ENCODE data around the gene CECR2.

Gene CECR2

DNA sequence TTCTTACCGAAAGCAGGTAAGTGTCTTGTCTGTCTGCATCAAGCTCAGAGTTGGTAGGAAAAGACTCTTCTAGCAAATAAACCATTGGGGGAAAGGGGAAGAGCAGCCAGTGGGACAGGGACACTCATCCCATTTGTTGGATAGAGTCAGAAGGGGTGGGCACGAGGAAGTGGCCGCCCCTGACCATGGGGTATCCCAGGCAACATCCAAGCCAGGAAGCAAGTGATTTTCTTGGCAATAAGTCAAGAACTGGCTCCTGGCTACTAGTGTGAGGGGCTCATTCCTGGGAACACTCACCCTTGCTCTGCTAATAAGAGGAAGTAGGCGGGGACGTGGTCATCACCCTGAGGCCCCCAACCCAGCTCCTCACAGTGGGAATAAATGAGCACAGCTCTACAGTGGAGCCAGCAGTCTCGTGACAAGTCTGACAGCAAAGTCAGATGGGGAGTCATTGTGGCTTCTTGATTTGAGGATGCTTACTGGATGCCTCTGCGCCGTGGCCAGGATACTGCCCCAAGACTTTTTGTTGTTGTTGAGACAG is 200.8 kb downstream of the CECR2 start:
- no peak for DNase-seq (ENCODE audit: low read depth)

DNA sequence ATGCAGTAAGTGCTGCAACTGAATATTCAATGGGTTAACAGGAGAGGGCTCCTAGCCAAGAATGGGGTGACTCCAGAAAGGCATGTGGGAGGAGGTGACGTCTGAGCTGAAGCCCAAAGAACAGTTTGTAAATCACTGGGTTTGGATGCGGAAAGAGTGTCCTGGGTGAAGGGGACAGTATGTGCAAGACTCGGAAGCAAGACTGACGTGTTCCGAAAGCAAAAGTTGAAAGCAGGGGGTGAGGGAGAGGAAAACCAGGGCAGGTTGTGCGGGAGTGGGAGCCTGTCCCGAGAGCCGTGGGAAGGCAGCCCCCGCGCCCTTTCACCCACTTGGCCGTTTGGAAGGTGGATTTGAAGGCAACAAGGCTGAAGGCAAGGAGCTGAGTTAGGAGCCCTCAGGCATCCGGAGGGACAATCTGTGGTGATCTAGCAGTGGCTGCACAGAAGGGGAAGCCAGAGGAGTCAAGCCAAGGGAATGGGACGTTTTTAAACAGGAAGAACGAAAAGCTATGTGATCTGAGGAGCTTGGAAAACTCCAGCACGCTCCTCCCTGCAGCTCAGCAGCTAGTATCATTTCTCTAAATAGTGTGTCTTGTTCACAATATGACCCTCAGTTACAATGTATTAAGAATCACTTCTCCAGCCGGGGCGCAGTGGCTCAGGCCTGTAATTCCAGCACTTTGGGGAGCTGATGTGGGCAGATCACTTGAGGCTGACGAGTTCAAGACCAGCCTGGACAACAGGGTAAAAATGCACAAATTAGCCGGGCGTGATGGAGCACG is 201.8 kb downstream of the CECR2 start:
- DNase-seq (ENCODE audit: low read depth): no peak

DNA sequence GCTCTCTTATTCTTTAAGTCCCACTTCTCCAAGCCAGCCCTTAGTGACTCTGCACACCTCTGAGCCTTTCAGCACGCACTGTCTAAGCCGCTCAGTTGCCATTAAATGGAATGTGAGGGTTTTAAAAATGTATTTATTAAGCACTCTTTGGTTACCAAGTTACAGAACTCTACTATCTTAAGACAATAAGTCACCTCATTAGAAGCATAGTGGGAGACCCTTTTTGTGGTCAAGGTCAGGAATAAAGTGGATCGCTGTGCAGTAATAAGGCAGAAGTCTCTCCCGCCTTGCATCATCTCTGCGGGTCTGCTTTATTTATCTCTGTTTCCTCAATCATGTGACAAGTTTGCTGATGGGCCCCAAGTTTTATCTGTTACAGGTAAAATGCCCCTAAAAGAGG is 205.9 kb downstream of the CECR2 start:
- DNase-seq (ENCODE audit: low read depth): no peak

DNA sequence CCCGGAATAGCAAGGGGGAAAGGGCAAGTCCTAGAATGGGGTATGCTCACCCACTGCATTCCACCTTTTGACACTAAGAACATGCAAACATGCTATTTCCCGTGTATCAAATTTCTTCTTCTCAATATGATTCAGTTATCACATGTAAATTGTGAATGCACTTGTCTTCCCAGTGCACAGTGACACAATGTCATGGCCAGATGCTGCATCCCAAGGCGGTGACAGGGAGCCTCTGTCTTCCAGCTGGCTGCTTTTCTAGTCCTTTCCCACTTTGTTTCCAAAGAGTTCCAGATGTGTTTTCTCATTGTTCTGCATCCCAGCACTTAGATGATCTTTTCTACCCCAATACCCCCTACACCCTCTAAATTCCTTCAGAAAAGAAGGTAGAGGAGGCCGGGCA is 206.4 kb downstream of the CECR2 start:
- DNase-seq (ENCODE audit: low read depth): no peak

DNA sequence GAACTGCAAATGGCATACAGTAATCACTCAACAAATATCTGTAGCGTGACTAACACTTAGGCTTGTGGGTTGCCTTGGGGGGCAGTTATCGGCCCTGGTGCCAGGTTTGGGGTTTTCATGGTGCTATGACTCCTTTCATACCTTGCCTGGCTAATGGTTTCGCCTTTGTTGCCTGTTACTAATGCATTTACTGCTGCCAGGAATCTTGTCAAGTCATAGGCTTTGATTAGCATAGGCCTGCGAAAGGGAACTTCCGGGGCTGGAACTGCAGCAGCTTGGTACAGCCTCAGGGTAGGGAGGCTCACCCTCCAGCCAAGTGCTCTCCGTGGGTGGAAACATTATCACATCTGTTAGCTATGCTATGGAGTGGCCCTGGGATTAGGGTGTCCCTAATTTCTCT is 207.2 kb downstream of the CECR2 start:
- DNase-seq (ENCODE audit: low read depth): no peak

DNA sequence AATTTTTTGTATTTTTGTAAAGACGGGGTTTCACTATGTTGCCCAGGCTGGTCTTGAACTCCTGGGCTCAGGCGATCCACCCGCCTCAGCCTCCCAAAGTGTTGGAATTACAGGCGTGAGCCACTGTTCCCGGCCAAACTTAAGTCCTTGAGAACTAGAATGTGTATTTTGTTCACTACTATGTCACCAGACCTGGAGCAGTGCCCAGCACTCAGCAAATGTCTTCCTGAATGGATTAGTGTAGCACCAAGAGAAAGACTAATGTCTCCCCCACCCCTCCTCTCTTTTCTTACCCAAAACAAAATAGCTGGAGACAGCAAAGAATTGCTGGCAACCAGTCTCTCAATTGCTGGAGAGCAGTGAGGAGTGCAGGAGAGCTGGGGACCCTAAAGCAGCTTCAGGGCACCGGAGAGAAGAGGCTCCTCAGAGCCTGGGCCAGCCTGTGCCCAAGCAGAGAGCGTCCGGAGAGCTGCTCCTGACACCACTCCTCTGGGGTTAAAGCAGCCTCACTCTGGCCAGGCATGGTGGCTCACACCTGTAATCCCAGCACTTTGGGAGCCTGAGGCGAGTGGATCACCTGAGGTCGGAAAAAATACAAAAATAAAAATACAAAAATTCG is 209.0 kb downstream of the CECR2 start:
- DNase-seq (ENCODE audit: low read depth): no peak

DNA sequence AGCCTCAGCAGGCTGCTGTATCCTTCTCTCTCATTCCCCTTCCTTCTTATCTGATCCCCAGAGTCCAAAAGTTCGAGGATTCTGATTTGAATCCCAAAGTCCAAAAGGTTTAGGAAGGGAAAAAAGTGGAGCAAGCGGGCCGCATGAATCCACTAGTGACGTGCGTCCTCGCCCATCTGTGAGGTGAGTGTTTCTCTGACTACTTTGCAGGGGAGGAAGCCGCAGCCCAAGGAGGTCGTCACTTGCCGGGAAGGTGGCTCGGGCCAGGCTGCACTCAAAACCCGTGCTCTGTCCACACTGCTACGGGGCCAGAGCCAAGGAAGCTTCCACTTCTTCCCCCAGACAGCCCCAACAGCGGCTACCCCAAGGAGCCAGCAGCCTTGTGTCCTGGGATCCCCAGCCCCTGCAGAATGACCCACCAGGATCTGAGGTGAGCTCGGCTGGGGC is 210.3 kb downstream of the CECR2 start:
- DNase-seq (ENCODE audit: low read depth): no peak

DNA sequence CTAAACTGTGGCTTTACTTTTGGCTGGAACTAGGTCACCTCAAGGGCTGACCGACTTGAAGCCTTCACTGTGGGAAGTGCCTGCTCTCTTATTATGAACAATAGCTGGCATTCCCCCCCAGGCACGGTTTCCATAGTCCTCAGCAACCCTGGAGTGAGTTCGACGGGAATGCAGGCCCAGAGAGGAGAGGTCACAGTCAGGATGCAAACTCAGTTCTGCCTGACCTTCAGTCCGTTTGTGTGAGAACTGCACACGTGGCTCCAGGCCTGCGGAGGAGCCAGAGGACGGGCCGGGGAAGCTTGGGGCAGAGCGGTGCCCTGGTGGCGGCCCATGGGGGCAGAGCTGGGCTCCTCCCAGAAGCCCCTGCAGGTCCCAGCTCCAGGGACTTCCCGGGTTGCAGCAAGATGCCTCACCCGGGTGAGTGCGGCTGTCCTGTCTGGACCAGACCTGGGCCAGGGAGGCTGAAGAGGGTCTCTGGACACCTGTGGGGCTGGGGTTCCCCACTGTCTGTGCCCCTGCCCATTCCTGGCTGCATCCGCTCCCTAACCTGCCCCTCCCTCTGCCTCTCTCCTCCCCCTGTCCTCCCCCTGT is 211.3 kb downstream of the CECR2 start:
- no peak for DNase-seq (ENCODE audit: low read depth)

DNA sequence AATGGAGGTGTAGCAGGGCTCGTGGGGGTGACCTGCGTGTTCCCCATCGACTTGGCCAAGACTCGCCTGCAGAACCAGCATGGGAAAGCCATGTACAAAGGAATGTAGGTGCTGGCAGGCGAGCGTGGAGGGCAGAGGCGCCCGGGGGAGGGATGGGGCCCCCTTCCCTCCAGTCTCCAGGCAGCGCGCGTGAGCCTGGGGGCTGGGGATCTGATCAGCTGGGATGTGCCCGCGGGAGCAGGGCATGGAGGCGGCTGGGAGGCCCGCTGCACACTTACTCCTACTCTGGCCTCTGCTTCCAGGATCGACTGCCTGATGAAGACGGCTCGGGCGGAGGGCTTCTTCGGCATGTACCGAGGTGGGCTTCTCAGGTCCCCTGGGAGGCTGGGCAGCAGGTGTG is 211.8 kb downstream of the CECR2 start:
- DNase-seq (ENCODE audit: low read depth): no peak

DNA sequence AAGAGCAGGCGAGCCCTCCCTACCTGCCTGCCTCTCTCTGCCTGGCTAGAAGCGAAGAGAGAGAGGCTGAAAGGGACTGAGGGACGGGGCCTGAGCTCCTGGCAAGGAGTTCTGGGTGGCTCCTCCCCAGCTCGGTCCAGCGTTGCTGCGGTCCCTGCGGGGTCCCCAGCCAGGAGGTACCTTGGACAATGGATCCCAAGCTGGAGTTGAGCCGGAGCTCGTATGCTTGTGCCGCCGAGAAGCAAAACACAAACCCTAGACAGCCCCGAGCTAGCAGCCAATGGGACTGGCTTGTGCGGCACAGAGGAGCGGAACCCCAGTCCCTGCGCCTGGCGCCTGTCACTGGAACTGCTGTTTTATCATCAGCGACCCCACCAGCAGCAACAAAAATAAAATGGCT is 212.4 kb downstream of the CECR2 start:
- no peak for DNase-seq (ENCODE audit: low read depth)

DNA sequence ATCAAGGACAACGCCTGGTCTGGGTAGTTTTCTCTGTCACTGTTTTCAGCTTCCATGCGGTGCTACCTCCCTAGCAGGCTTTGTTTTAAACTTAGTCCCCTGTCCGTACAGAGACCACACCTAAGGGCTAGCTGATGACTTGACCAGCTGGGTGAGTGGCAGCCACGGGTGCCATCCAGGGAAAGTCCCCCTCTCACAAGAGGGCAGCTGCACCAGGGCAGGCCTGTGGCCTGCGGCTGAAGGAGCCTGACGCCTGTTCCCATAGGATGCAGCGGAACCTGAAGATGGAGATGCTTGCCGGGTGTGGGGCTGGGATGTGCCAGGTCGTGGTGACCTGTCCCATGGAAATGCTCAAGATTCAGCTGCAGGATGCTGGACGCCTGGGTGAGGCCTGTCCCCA is 213.9 kb downstream of the CECR2 start:
- DNase-seq (ENCODE audit: low read depth): no peak

DNA sequence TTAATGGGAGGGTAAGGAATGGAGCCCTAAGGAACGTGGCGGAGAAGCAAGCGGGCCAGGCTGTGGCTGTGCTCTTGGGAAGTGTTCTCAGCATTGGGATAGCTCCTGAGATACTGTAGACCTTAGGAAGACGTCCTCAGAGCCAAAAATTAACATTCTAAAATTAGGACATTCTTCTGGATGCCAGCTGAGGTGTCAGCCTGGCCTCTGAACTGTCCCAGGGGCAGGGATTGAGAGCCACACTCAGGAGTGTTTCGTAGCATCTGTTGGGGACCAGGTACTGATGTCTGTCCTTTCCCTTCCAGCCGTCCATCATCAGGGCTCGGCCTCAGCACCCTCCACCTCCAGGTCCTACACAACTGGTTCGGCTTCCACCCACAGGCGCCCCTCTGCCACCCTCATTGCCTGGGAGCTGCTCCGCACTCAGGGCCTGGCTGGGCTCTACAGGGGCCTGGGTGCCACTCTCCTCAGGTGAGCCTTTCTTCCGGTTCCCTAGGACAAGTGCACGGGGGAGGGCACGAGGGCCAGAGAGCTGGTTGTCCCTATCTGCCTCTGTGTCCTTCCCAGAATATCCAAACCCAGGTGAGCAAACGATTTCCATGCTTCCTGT is 217.7 kb downstream of the CECR2 start:
- DNase-seq (ENCODE audit: low read depth): no peak

DNA sequence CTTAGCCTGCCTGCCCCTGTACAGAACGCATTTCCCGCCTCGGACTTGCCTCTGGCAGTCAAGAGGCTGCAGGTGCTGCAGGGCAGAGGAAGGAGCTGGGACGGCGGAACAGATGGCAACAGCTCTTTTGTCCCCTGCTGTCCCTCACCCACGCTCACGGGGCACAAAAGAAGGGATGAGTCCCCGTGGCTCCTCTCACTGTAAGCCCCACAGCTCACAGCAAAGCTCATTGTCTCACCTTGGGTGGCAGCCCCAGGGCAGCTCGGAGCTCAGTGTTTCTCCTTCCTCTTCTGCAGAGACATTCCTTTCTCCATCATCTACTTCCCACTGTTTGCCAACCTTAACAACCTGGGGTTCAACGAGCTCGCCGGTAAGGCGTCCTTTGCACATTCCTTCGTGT is 218.4 kb downstream of the CECR2 start:
- no peak for DNase-seq (ENCODE audit: low read depth)

DNA sequence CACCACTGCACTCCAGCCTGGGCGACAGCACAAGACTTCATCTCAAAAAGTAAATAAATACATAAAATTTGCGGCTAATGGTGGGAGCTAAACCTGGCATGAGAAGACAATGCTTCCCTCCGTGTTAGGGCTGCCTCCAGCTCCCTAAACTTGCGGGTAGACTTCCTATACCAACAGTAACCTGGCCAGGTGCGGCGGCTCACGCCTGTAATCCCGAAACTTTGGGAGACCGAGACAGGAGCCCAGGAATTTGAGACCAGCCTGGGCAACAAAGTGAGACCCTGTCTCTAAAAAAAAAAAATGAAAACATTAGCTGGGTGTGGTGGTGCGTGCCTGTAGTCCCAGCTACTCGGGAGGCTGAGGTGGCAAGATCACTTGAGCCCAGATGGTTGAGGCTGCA is 219.3 kb downstream of the CECR2 start:
- no peak for DNase-seq (ENCODE audit: low read depth)

DNA sequence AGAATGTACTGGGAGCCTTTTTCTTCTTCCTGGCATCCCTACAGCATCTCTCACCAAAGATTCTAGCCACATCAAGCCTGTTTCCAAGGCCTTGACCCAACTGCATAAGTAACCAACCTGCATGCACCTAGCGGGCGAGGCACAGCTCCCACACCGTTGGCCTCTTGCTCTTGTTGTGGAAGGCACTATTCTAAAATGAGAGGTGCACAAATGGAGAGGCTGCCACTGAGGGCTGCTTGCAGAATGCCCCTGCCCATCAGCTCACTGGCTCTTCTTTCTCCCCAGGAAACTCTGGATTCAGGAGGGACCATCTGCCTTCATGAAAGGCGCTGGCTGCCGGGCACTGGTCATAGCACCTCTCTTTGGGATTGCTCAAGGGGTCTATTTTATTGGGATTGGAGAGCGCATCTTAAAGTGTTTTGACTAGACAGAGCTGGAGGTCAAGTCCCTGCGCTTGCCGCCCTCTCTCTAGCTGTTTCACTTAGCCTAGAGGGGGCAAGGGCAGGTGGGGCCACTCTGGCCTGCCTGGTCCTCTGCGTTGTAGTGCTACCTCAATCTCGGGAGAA is 220.6 kb downstream of the CECR2 start:
- no peak for DNase-seq (ENCODE audit: low read depth)

DNA sequence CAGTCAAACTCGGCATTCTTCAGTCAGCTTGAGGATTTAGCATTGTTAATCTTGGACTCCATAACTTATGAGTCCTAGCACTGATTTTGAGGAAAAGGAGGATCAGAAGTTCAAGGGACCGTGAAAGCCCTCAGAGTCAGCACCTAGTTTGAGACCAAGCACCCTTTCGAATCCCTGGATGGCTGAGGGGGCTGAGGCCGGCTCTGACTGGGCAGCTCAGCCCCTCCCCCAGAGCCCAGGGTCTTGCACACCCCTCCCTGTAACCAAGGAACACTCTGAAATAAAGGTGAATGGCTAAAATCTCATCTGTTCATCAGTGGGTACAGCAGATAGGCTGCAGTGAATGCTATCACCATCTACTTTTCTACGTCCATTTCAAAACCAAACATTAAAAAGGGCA is 221.3 kb downstream of the CECR2 start:
- DNase-seq (ENCODE audit: low read depth): no peak

DNA sequence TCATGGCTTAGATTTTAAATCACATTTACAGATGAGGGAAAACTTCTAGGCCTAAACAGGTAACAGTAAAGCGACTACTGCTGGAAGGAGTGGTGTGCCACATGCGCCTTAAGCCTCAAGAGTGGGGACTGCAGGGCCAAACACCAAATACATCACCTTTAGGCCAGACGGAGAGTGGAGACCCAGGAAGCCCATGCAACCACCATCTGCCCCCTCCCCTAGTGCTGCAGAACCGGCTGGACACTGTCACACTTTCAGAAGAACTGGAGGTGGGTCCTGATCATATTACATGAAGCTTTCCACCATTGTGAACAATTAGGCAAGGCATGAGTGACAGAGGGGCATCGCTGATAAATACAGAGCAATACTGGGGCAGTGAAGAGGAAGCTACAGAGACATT is 222.9 kb downstream of the CECR2 start:
- no peak for DNase-seq (ENCODE audit: low read depth)

DNA sequence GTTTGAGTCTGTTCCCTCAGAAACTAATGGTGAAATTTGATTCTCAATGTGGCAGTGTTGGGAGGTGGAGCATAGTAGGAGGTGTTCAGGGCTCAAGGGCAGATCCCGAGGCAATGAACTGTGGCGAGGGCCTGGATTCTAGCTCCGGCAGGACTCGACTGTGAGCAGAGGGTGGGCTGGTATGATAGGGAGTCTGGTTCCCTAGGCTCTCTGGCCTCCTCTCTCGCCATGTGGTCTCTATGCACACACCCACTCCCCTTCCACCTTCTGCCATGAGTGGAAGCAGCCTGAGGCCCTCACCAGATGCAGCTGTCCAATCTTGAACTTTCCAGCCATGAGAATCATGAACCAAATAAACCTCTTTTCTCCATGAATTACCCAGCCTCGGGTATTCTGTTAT is 227.0 kb downstream of the CECR2 start:
- no peak for DNase-seq (ENCODE audit: low read depth)

DNA sequence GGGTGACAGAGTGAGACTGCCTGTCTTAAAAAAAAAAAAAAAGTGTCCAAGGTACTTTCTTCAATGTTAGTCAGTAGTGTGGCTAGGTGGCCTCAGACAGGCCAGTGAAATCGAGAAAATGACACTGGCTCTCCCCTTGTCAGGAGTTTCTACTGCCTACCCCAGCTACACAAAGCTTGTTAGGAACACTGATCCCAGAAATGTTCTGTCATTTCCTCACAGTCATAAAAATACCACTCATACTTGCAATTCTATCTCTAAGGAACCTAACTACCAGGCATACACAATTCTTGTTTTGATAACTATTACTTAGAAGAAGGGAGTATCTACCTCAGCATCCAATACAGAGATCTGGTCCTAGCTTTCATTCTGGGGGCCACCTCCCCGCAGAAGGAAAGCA is 228.0 kb downstream of the CECR2 start:
- no peak for DNase-seq (ENCODE audit: low read depth)

DNA sequence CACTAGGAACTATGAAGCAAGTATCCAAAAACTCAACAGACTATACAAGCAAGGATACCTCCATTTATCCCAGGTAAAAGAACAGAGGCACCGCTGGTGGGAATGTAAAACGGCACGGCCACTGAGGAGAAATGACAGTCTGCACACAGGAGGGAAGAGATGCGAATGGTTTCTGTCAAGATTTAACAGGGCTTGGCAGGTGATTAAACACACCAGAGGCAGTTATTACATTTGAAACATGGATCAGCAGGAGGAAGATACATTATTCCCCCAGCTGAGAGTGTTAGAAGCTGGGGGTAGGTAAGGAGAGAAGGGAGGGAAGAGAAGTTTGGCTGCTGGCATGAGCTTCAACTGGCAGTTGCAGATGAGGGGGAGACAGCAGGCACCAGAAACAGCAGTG is 229.1 kb downstream of the CECR2 start:
- DNase-seq (ENCODE audit: low read depth): no peak

DNA sequence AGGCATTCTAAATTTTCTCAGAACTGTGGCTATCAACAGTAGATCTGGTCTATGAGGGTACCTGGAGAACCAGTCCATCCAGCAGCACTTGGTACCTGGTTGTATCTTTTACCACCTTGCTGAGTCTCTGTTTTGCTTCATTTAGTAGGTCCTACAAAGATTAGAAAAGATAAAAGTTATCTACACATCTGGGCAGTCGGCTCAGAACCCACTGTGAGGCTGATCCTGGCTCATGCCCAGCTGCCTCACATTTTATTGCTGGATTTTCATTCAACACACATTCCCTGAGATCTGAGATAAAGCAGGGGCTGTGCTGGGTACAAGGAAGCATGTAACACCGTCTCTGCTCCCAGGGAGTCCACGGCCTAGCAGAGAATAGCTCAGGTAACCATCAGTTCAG is 231.8 kb downstream of the CECR2 start:
- DNase-seq (ENCODE audit: low read depth): no peak

DNA sequence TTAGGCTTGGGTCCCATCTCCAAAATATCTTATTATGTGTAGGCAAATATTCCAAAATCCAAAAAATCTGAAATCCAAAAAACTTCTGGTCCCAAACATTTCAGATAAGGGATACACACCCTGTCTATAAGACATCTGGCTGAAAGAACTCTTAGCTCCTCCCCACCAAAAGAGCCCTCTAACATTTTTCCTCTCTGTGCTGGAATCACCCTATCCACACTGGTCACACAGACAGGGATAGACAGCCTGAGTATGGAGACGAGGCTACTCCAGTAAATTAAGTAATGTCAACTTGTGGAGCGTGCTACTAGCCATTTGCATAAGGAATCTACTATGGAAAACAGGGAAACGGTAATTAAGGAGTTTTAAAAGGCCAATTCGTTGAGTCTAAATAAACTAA is 234.4 kb downstream of the CECR2 start:
- no peak for DNase-seq (ENCODE audit: low read depth)

DNA sequence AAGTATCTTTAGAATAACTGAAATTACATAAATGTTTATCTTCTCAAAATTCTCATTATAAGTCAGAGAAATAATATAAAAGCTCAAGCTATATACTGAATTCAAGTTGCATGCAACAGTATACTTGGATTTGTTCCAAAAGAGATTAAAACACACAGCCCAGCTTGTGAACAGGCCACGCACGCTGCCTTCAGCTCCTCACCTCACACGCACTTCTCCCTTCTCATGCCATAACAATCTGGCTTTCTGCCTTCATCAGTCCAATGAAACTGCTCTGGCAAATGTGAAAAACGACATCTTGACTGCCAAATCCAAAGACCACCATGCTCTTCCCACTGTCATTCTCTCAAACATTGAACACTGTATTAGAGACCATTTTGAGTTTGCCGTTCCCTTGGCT is 237.2 kb downstream of the CECR2 start:
- DNase-seq (ENCODE audit: low read depth): no peak
